ENCODE measurements around the gene CYB5A.

CYB5A gene

GRCh38 chr18:74303936-74304335 is 12.2 kb upstream of the CYB5A start:
- Histone ChIP-seq H3K9me2 (replicated peaks; ENCODE audit: insufficient read depth, low read length) (no peaks in the 10 kb centered on the region), H3K9ac (ENCODE audit: low read length) (no peak overlapping the region), H3K27ac (ENCODE audit: low read length) (no peak overlapping the region), H4K20me1 (ENCODE audit: insufficient read depth, low read length) (no peaks in the 10 kb centered on the region), H3K27me3 (replicated peaks; ENCODE audit: insufficient read depth, low read length) (no peaks in the 10 kb centered on the region), H3K9me3 (replicated peaks; ENCODE audit: insufficient read depth, low read length) (no peaks in the 10 kb centered on the region), H3K4me3 (ENCODE audit: low read length) (no peak overlapping the region), H2AFZ (ENCODE audit: low read length) (no peak overlapping the region), H3K4me2 (ENCODE audit: low read depth, low read length) (no peak overlapping the region), H3F3A (ENCODE audit: insufficient read depth, low read length) (no peaks in the 10 kb centered on the region; the same call in 1 of the 2 replicates), H3K4me1 (ENCODE audit: low read length) (no peaks in the 10 kb centered on the region), H3K36me3 (replicated peaks; ENCODE audit: insufficient read depth, low read length) (no peaks in the 10 kb centered on the region), H3K79me2 (ENCODE audit: low read length) (no peaks in the 10 kb centered on the region)
- TF ChIP-seq EZH2 (optimal IDR thresholded peaks at IDR 0.05; ENCODE audit: low read depth, low read length) = no peak
- no peak for TF ChIP-seq CTCF (IDR thresholded peaks at IDR 0.05; ENCODE audit: low read length)
- no peak for TF ChIP-seq EZH2phosphoT487 (IDR thresholded peaks at IDR 0.05; ENCODE audit: low read length)
- no peak for DNase-seq

GRCh38 chr18:74303306-74303705 is 11.5 kb upstream of the CYB5A start:
- Histone ChIP-seq H4K20me1 (ENCODE audit: insufficient read depth, low read length) (no peaks in the 10 kb centered on the region), H3K9me3 (replicated peaks; ENCODE audit: insufficient read depth, low read length) (no peaks in the 10 kb centered on the region), H3K79me2 (ENCODE audit: low read length) (no peaks in the 10 kb centered on the region), H3K27me3 (replicated peaks; ENCODE audit: insufficient read depth, low read length) (no peaks in the 10 kb centered on the region), H3K9me2 (replicated peaks; ENCODE audit: insufficient read depth, low read length) (no peaks in the 10 kb centered on the region), H3K4me3 (ENCODE audit: low read length) (no peak overlapping the region), H3K27ac (ENCODE audit: low read length) (no peak overlapping the region), H3K4me1 (ENCODE audit: low read length) (no peaks in the 10 kb centered on the region), H3K9ac (ENCODE audit: low read length) (no peak overlapping the region), H3F3A (ENCODE audit: insufficient read depth, low read length) (no peaks in the 10 kb centered on the region; the same call in 1 of the 2 replicates), H3K36me3 (replicated peaks; ENCODE audit: insufficient read depth, low read length) (no peaks in the 10 kb centered on the region), H2AFZ (ENCODE audit: low read length) (no peak overlapping the region), H3K4me2 (ENCODE audit: low read depth, low read length) (peak overlapping the region; percentile 14; the same call in 1 of the 2 replicates)
- TF ChIP-seq CTCF (IDR thresholded peaks at IDR 0.05; ENCODE audit: low read length) (no peak), EZH2phosphoT487 (IDR thresholded peaks at IDR 0.05; ENCODE audit: low read length) (no peak), EZH2 (optimal IDR thresholded peaks at IDR 0.05; ENCODE audit: low read depth, low read length) (no peak)
- DNase-seq = peak; percentile 41

GRCh38 chr18:74299746-74300145 is 8.0 kb upstream of the CYB5A start:
- H3K27me3 ChIP-seq (replicated peaks; ENCODE audit: insufficient read depth, low read length) = no peaks in the 10 kb centered on the region
- TF ChIP-seq EZH2phosphoT487 (IDR thresholded peaks at IDR 0.05; ENCODE audit: low read length) (no peak), CTCF (IDR thresholded peaks at IDR 0.05; ENCODE audit: low read length) (no peak), EZH2 (optimal IDR thresholded peaks at IDR 0.05; ENCODE audit: low read depth, low read length) (no peak)
- H3K4me3 ChIP-seq (ENCODE audit: low read length) = no peak overlapping the region
- H3K4me2 ChIP-seq (ENCODE audit: low read depth, low read length) = no peak overlapping the region
- H3K9ac ChIP-seq (ENCODE audit: low read length) = no peak overlapping the region
- H3K36me3 ChIP-seq (replicated peaks; ENCODE audit: insufficient read depth, low read length) = no peaks in the 10 kb centered on the region
- H3K27ac ChIP-seq (ENCODE audit: low read length) = no peak overlapping the region
- no peaks in the 10 kb centered on the region for H4K20me1 ChIP-seq (ENCODE audit: insufficient read depth, low read length)
- DNase-seq = no peak
- H2AFZ ChIP-seq (ENCODE audit: low read length) = no peak overlapping the region
- no peaks in the 10 kb centered on the region for H3K4me1 ChIP-seq (ENCODE audit: low read length)
- H3K9me2 ChIP-seq (replicated peaks; ENCODE audit: insufficient read depth, low read length) = no peaks in the 10 kb centered on the region
- H3K9me3 ChIP-seq (replicated peaks; ENCODE audit: insufficient read depth, low read length) = no peaks in the 10 kb centered on the region
- H3K79me2 ChIP-seq (ENCODE audit: low read length) = no peaks in the 10 kb centered on the region
- no peaks in the 10 kb centered on the region; the same call in 1 of the 2 replicates for H3F3A ChIP-seq (ENCODE audit: insufficient read depth, low read length)
